Activated naive CD4-positive, alpha-beta T cell treated with anti-CD3 and anti-CD28 coated beads for 36 hours (primary cell): ENCODE data around the gene SLX9. TPM values are rescaled to one million over a fixed set of nuclear protein-coding genes. Genes with fewer than 3 reads are reported as not detected.
A peak's percentile ranks its signal among the peaks of the same experiment; 100 is the strongest.
"Not testable (repeated sequence)": the region's sequence is repeated elsewhere in the genome, so short reads cannot be mapped to it uniquely, and the experiment has no call there.

Experiments
- CTCF ChIA-PET: fragments of 350-600 bp; sonication (Branson Sonifier 250); formaldehyde crosslinking; loops from one replicate; lab custom pipeline; 2021; ENCODE audit warnings: antibody characterized with exemption; lab: Charles Lee
- DNase-seq: peaks from one replicate; pipeline ENCODE4 v3.0.0-alpha.2; 2020
- H3K27ac Mint-ChIP-seq: one replicate; pipeline ENCODE4 v1.8.0; 2021; ENCODE audit warnings: mild to moderate bottlenecking, mixed read lengths
- H3K27me3 Mint-ChIP-seq: one replicate; pipeline ENCODE4 v1.8.0; 2021; ENCODE audit warnings: low read depth, mixed read lengths
- H3K36me3 Mint-ChIP-seq: one replicate; pipeline ENCODE4 v1.8.0; 2021; ENCODE audit warnings: low read depth, mixed read lengths
- H3K4me1 Mint-ChIP-seq: one replicate; pipeline ENCODE4 v1.8.0; 2021; ENCODE audit warnings: low read depth, mixed read lengths
- H3K4me3 Mint-ChIP-seq: one replicate; pipeline ENCODE4 v1.8.0; 2021; ENCODE audit warnings: mild to moderate bottlenecking, moderate library complexity, mixed read lengths
- H3K9me3 Mint-ChIP-seq: one replicate; pipeline ENCODE4 v1.8.0; 2021; ENCODE audit warnings: mixed read lengths
- intact Hi-C: fragments of 100-400 bp; cut with micrococcal nuclease; formaldehyde crosslinking; loops from one replicate; pipeline ENCODE4 v1.15.1; 2023
- total RNA-seq, 2 experiments: library from RNA; stranded (reverse); gene quantifications; one replicate each; pipeline ENCODE4 v1.2.3, GENCODE V29; 2021

SLX9 gene
- total RNA-seq, 2 experiments from 2014 or later, result 61.8 to 63.4 TPM

DNA sequence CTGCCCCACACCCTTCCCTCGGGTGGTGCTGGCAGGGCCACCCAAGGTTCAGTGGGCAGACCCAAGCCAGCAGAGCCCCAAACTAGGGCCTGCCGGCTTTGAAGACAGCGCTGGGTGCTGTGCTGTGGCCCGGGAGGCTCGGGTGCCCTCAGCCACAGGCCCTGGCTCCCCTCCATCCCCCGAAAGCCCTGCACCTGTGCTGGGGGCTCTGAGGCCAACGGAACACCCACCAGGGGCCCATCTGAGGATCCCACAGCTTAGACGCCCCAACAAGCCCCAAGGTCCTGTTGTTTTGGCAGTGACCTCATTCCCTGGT, 27.7 kb upstream of the SLX9 start:
- intact Hi-C loops, result loop anchor here (1.0 kb wide), 1 partner anchor 20 kb away; no protein-coding TSS in a partner anchor
- Mint-ChIP-seq H3K36me3 (peaks cover 7% of the 10 kb centered on the region), H3K4me1 (peaks cover 82% of the 10 kb centered on the region), H3K27ac (peak overlapping the region; percentile 93), H3K4me3 (peak overlapping the region; percentile 57), H3K27me3 (no peaks in the 10 kb centered on the region), H3K9me3 (no peaks in the 10 kb centered on the region)
- CTCF ChIA-PET, result interaction anchor here (0.7 to 2.4 kb wide), 4 partner anchors 14 to 31 kb away, joined by 4 to 14 read pairs (median 6); no protein-coding TSS in a partner anchor
- DNase-seq, result no peak

- H3K27me3 Mint-ChIP-seq, H3K36me3 Mint-ChIP-seq, H3K9me3 Mint-ChIP-seq, DNase-seq: not testable (repeated sequence)
- Mint-ChIP-seq H3K4me1 (peaks cover 85% of the 10 kb centered on the region), H3K4me3 (peak overlapping the region; percentile 77), H3K27ac (peak overlapping the region; percentile 95)
- intact Hi-C loops, result loop anchor here (1.0 kb wide), 1 partner anchor 20 kb away; no protein-coding TSS in a partner anchor
- CTCF ChIA-PET, result interaction anchor here (0.7 to 2.4 kb wide), 6 partner anchors 14 to 225 kb away, joined by 4 to 14 read pairs (median 6); no protein-coding TSS in a partner anchor
Measured at GRCh38 chr21:44912506-44913412, 27.1 kb upstream of the SLX9 start.

- Mint-ChIP-seq H3K27me3 (no peaks in the 10 kb centered on the region), H3K27ac (peak overlapping the region; percentile 95), H3K9me3 (no peaks in the 10 kb centered on the region), H3K4me3 (peak overlapping the region; percentile 77), H3K36me3 (peaks cover 9% of the 10 kb centered on the region), H3K4me1 (peaks cover 88% of the 10 kb centered on the region)
- intact Hi-C loops, result loop anchor here (1.0 to 2.0 kb wide), 3 partner anchors 12 to 256 kb away; partner anchors contain the start of gene KRTAP12-3
- DNase-seq, result no peak
- CTCF ChIA-PET, result interaction anchor here (1.3 to 2.2 kb wide), 4 partner anchors 14 to 224 kb away, joined by 4 to 14 read pairs (median 8); no protein-coding TSS in a partner anchor
Measured at GRCh38 chr21:44913425-44914175, 26.2 kb upstream of the SLX9 start.

GRCh38 chr21:44914176-44914874, 25.5 kb upstream of the SLX9 start:
- H3K27ac Mint-ChIP-seq, result peak overlapping the region; percentile 95
- intact Hi-C loops, result loop anchor here (1.0 to 2.0 kb wide), 3 partner anchors 11 to 257 kb away; partner anchors contain the start of gene KRTAP12-3
- DNase-seq, result peak; percentile 82
- H3K36me3 Mint-ChIP-seq, result peaks cover 9% of the 10 kb centered on the region
- peak overlapping the region; percentile 77 for H3K4me3 Mint-ChIP-seq
- H3K9me3 Mint-ChIP-seq, result no peaks in the 10 kb centered on the region
- no peaks in the 10 kb centered on the region for H3K27me3 Mint-ChIP-seq
- CTCF ChIA-PET, result interaction anchor here (1.3 to 2.2 kb wide), 4 partner anchors 13 to 224 kb away, joined by 4 to 14 read pairs (median 8); no protein-coding TSS in a partner anchor
- peaks cover 83% of the 10 kb centered on the region for H3K4me1 Mint-ChIP-seq

- peak overlapping the region; percentile 49 for H3K4me3 Mint-ChIP-seq
- no peak for DNase-seq
- peak overlapping the region; percentile 75 for H3K27ac Mint-ChIP-seq
- intact Hi-C loops, result no loop called here
- peaks cover 66% of the 10 kb centered on the region for H3K4me1 Mint-ChIP-seq
- peaks cover 10% of the 10 kb centered on the region for H3K36me3 Mint-ChIP-seq
- CTCF ChIA-PET, result interaction anchor here (0.5 to 2.2 kb wide), 9 partner anchors 8 to 413 kb away, joined by 3 to 7 read pairs (median 3); partner anchors contain the start of gene PTTG1IP
- no peaks in the 10 kb centered on the region for H3K27me3 Mint-ChIP-seq
- H3K9me3 Mint-ChIP-seq, result no peaks in the 10 kb centered on the region
Measured at GRCh38 chr21:44916965-44917364, 22.9 kb upstream of the SLX9 start.

- Mint-ChIP-seq H3K4me1 (peaks cover 65% of the 10 kb centered on the region), H3K9me3 (no peaks in the 10 kb centered on the region), H3K27ac (peak overlapping the region; percentile 75), H3K27me3 (no peaks in the 10 kb centered on the region), H3K4me3 (peak overlapping the region; percentile 49), H3K36me3 (peaks cover 10% of the 10 kb centered on the region)
- intact Hi-C loops, result no loop called here
- no peak for DNase-seq
- CTCF ChIA-PET, result interaction anchor here (0.5 to 2.2 kb wide), 7 partner anchors 8 to 160 kb away, joined by 3 to 7 read pairs (median 4); partner anchors contain the start of gene PTTG1IP
Measured at GRCh38 chr21:44917446-44918106, 22.3 kb upstream of the SLX9 start.

GRCh38 chr21:44918107-44918470, 21.7 kb upstream of the SLX9 start:
- no peak for DNase-seq
- H3K36me3 Mint-ChIP-seq, result peaks cover 10% of the 10 kb centered on the region
- intact Hi-C loops, result no loop called here
- no peaks in the 10 kb centered on the region for H3K27me3 Mint-ChIP-seq
- H3K9me3 Mint-ChIP-seq, result no peaks in the 10 kb centered on the region
- peak overlapping the region; percentile 78 for H3K4me3 Mint-ChIP-seq
- peaks cover 68% of the 10 kb centered on the region for H3K4me1 Mint-ChIP-seq
- peak overlapping the region; percentile 89 for H3K27ac Mint-ChIP-seq
- CTCF ChIA-PET, result interaction anchor here (0.9 to 2.2 kb wide), 3 partner anchors 11 to 16 kb away, joined by 3 to 7 read pairs (median 5); no protein-coding TSS in a partner anchor

- intact Hi-C loops, result loop anchor here (1.0 kb wide), 1 partner anchor 9 kb away; no protein-coding TSS in a partner anchor
Measured at GRCh38 chr21:44918581-44919033, 21.2 kb upstream of the SLX9 start.

GRCh38 chr21:44919111-44919912, 20.5 kb upstream of the SLX9 start:
- CTCF ChIA-PET, result interaction anchor here (0.8 to 2.9 kb wide), 7 partner anchors 8 to 219 kb away, joined by 3 to 15 read pairs (median 3); partner anchors contain the start of gene UBE2G2
- intact Hi-C loops, result loop anchor here (1.0 kb wide), 1 partner anchor 8 kb away; no protein-coding TSS in a partner anchor
- H3K27ac Mint-ChIP-seq, result peak overlapping the region; percentile 97
- H3K9me3 Mint-ChIP-seq, result no peaks in the 10 kb centered on the region
- H3K4me3 Mint-ChIP-seq, result peak overlapping the region; percentile 96
- peaks cover 10% of the 10 kb centered on the region for H3K36me3 Mint-ChIP-seq
- H3K4me1 Mint-ChIP-seq, result peaks cover 68% of the 10 kb centered on the region
- H3K27me3 Mint-ChIP-seq, result no peaks in the 10 kb centered on the region
- DNase-seq, result no peak

More at GRCh38 chr21:44918581-44919033, 21.2 kb upstream of the SLX9 start:
- no peaks in the 10 kb centered on the region for H3K9me3 Mint-ChIP-seq
- peak overlapping the region; percentile 89 for H3K27ac Mint-ChIP-seq
- H3K4me1 Mint-ChIP-seq, result peaks cover 67% of the 10 kb centered on the region
- H3K27me3 Mint-ChIP-seq, result no peaks in the 10 kb centered on the region
- H3K4me3 Mint-ChIP-seq, result peak overlapping the region; percentile 78
- CTCF ChIA-PET, result interaction anchor here (1.0 to 1.4 kb wide), 3 partner anchors 14 to 220 kb away, joined by 3 to 7 read pairs (median 3); no protein-coding TSS in a partner anchor
- peaks cover 10% of the 10 kb centered on the region for H3K36me3 Mint-ChIP-seq
- no peak for DNase-seq
